Hematopoietic multipotent progenitor cell treated with erythropoietin and hydrocortisone succinate and interleukin-3 and kit ligand, for 4 days (in vitro differentiated cells): ENCODE results near the gene ROMO1.
A peak's percentile ranks its signal among the peaks of the same experiment; 100 is the strongest.
"Not testable (repeated sequence)": the region's sequence is repeated elsewhere in the genome, so short reads cannot be mapped to it uniquely, and the experiment has no call there.

Source experiments
- DNase-seq: peaks from one replicate; pipeline ENCODE4 v3.0.0-alpha.2; 2015

Gene ROMO1

DNA sequence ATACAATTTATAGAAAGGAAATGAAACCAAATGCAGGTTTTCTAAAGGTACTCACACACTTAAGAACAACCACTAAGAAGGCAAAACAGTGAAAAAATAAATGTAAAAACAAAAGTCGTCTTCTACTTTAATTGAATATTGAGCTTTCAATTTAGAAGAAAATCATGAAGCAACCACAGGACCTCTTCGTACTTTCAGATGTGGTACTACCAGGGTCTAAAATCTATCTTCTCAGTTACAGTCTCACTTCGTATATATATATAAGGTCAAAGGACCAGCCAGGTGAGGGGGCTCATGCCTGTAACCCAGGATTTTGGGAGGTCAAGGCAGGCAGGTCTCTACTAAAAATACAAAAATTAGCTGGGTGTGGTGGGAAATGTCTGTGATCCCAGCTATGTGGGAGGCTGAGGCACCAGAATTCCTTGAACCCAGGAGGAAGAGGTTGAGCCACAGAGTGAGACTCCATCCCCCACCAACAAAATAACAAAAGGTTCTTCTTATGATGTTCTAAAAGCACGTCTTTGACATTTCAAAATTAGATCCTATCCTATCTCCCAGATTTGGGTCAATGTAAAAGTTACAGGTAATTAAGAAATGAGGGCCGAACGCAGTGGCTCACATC is 12.5 kb downstream of the ROMO1 start:
- no peak for DNase-seq

- not testable (repeated sequence) for DNase-seq
Measured at GRCh38 chr20:35713120-35713519, 13.9 kb downstream of the ROMO1 start.

- DNase-seq = no peak
Measured at GRCh38 chr20:35714127-35714526, 14.9 kb downstream of the ROMO1 start.

DNA sequence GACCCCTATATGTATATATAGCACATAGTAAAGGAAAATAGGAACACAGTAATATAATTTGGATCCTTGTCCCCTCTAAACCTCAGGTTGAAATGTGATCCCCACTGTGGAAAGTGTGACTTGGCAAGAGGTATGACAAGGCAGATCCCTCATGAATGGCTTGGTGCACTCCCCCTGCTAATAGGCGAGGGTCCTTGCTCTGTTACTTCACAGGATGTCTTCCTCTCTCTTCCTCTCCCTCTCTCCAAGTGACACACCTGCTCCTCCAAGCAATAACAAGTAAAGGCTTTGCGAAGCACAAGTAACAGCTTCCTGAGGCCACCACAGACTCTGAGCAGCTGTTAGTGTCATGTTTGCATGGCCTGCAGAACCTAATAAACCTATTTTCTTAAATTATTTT is 16.4 kb downstream of the ROMO1 start:
- DNase-seq = no peak

- DNase-seq = no peak
Measured at GRCh38 chr20:35716330-35716729, 17.1 kb downstream of the ROMO1 start.

- DNase-seq = not testable (repeated sequence)
Measured at GRCh38 chr20:35718321-35718720, 19.1 kb downstream of the ROMO1 start.

DNA sequence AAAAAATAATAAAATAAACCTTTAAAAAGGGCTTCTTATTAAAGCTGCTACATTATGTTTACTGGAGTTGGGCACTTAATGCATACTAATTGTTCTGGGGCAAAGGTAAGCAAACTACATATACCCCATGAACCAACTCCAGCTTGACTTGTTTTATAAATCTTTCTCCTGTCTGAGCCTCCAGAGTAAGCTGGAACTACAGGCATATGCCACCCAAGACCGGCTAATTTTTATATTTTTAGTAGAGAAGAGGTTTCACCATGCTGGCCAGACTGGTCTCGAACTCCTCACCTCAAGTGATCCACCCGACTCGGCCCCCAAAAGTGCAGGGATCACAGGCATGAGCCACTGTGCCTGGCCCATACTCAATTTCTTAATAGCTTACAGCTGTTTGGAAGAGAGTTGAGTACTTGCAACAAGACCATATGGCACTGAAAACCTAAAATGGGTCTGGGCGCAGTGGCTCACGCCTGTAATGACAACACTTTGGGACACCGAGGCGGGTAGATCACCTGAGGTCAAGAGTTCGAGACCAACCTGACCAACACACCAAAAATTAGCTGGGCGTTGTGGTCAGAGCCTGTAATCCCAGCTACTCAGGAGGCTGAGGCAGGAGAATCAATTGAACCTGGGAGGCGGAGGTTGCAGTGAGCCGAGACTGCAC is 19.9 kb downstream of the ROMO1 start:
- DNase-seq = no peak

- DNase-seq = no peak
Measured at GRCh38 chr20:35719717-35720116, 20.5 kb downstream of the ROMO1 start.

DNA sequence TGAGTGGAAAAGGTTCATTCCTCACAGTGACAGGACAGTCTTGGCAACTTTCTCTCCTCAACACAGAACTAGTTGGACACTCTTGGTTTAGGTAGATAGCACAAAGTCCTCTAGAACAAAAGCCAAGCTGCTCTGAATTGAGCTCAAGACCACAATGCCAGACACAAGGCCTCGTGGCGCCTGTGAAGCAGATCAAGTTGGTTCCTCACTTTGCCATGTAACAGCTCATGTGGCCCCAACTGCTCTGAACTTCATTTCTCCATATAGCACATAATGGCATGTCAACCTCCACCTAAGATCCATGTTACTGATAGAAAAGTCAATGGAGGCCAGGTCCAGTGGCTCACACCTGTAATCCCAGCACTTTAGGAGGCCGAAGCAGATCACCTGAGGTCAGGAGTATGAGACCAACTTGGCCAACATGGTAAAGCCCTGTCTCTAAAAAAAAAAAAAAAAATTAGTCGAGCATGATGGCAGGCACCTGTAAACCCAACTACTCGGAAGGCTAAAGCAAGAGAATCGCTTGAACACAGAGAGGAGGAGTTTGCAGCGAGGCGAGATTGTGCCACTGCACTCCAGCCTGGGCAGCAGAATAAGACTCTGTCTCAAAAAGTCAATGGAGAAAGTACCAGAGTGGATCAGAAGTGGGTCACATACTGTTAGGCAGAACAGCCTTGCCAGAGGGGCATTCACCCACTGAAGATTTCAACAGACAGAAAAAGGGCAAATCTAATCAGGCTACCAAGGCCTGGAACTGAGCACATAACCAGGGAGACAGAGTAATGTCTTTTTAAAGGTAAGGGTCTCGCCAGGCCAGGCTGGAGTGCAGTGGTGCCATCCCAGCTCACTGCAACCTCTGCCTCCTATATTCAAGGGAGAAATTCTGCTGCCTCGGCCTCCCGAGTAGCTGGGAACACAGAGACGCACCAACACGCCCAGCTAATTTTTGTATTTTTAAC is 21.2 kb downstream of the ROMO1 start:
- no peak for DNase-seq

DNA sequence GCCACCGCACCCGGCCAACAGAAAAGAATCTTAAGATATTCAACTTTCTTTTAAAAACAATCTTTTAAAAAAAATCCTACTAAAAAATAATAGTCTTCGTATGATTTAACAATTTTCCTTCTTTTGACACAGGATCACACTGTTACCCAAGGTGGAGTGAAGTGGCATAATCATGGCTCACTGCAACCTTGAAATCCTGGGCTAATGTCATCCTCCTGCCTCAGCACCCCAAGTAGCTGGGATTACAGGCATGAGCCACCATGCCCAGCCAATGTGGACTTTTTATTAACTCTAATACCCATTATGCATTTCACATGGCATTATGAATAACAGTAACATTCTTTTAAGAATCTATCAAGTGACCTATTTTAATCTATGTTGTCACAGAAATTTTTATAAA is 22.0 kb downstream of the ROMO1 start:
- no peak for DNase-seq

DNA sequence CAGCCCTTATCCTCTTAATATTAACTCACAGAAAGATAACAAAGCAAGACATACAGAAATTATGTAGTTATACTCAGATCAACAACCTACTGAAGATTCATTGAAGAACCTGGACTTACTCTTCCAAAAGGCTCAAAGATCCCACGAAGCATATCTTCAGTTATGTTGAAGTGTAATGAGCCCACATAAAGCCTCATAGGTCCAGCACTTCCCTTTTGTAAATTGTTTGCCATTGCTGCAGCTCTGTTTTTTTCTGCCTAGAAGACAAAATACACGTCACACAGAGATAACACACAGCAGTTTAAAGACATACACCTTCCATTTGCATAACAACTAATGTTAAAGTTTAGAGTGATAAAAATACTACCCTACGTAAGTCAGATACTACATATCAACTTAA is 22.4 kb downstream of the ROMO1 start:
- DNase-seq = no peak

- DNase-seq = not testable (repeated sequence)
Measured at GRCh38 chr20:35723275-35723639, 24.1 kb downstream of the ROMO1 start.

DNA sequence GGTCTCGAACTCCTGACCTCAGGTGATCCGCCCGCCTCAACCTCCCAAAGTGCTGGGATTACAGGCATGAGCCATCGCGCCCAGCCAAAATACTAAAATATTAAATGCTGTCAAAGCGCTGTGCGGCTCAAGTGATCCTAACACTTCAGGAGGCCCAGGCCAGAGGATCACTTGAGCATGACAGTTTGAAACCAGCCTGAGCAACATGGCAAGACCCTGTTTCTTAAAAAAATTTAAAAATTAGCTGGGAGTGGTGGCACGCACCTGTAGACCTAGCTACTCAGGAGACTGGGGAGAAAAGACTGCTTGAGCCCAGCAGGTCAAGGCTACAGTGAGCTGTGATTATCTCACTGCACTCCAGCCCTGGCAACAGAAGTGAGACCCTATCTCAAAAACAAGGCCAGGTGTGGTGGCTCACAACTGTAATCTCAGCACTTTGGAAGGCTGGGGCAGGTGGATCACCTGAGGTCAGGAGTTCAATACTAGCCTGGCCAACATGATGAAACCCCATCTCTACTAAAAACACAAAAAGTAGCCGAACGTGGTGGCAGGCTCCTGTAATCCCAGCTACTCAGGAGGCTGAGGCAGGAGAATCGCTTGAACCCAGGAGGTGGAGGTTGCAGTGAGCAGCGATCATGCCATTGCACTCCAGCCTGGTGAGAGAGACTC is 24.6 kb downstream of the ROMO1 start:
- DNase-seq = not testable (repeated sequence)

DNA sequence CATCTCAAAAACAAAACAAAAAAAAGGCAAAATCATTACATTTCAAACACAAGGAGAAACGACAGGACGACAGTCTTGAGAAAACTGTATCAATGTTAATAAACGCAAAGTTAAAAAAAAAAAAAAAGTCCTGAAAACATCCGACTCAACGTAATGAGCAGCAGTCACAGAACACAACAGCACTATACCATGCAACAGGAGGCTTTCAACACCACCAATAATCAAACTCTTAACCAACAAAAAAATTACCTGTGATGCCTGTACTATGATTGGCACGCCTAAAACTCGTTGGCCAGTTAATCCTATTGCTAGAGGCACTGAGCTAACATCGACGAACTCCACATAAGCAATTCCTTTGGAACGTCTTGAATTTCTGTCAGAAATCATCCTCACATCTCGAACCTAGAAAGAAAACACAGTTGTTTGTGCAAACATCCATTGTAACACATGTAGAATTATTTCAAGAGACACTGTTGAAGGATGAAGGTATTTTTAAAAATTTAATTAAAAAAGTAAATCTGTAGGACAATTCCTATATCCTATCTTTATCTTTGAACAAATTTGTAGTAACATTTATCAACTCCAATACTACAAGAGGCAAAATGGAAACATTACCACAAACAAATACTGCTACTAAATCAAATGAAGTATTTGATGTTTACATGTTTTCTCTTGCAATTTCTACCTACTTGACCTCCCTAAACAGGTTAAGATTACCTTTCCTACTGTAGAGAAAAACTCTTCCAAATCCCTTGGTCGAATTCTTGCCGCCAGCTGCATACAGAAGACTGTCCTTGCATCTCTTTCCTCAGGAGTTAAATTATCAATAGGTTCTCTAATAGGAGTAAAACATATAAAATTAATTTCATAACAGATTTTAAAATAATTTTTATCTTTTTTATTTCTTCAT is 25.4 kb downstream of the ROMO1 start:
- no peak for DNase-seq

DNA sequence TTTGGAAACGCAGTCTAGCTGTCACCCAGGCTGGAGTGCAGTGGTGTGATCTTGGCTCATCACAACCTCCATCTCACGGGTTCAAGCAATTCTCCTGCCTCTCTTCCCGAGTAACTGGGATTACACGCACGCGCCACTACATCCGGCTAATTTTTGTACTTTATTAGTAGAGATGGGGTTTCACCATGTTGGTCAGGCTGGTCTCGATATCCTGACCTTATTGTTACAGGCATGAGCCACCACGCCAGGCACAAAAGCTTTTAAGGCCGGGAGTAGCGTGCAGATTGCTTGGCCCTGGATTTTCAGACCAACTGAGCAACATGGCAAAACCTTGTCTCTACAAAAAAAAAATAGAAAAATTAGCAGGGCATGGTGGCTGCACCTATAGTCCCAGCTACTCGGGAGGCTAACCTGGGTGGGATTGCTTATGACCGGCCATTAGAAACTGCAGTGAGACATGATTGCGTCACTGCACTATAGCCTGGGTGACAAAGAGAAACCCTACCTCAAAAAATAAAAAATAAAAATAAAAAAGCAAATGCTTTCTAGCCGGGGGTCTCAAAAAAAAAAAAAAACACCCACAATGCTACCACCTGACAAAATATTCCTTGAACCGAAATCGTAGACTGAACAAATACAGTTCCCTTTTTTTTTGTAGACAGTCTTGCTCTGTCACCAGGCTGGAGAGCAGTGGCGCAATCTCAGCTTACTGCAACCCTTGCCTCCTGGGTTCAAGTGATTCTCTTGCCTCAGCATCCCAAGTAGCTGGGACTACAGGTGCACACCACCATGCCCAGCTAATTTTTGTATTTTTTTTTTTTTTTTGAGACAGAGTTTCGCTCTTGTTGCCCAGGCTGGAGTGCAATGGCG is 27.9 kb downstream of the ROMO1 start:
- DNase-seq = peak; percentile 31

GRCh38 chr20:35729283-35729807 is 30.1 kb downstream of the ROMO1 start:
- DNase-seq = no peak

GRCh38 chr20:35729836-35730582 is 30.8 kb downstream of the ROMO1 start:
- DNase-seq = no peak

- no peak for DNase-seq
Measured at GRCh38 chr20:35730583-35731468, 31.6 kb downstream of the ROMO1 start.

- DNase-seq = no peak
Measured at GRCh38 chr20:35731469-35731788, 32.2 kb downstream of the ROMO1 start.
